OCI-LY3 (cell line): ENCODE data around the gene SRPK2.

Source experiments
- H2AFZ ChIP-seq: fragments of 200-600, 300-600 bp; shearing (Covaris generic); 2 replicates; pipeline ENCODE4 v1.6.0; 2014; ENCODE audit warnings: antibody characterized with exemption, low read depth, low read length
- H3K27ac ChIP-seq: fragments of 200-600, 300-600 bp; sonication (generic); 2 replicates; pipeline ENCODE4 v1.5.1; 2014; ENCODE audit warnings: mild to moderate bottlenecking, low read length, moderate library complexity, mixed read lengths
- H3K27me3 ChIP-seq: fragments of 200-600, 300-600 bp; sonication (generic); 2 replicates; pipeline ENCODE4 v1.6.1; 2014; ENCODE audit warnings: low read depth, low read length, mixed read lengths
- H3K36me3 ChIP-seq: fragments of 200-600, 300-600 bp; sonication (generic); replicated peaks from 2 replicates; pipeline ENCODE3; 2014; ENCODE audit warnings: low read depth, low read length, mixed read lengths
- H3K4me1 ChIP-seq: fragments of 300-600, 200-600 bp; sonication (generic); 2 replicates; pipeline ENCODE4 v1.6.1; 2014; ENCODE audit warnings: low read length, mixed read lengths
- H3K4me2 ChIP-seq: fragments of 200-600, 300-600 bp; sonication (generic); 2 replicates; pipeline ENCODE4 v1.6.1; 2014; ENCODE audit warnings: low read length, mixed read lengths
- H3K4me3 ChIP-seq: fragments of 300-600, 200-600 bp; sonication (generic); 2 replicates; pipeline ENCODE4 v1.5.1; 2014; ENCODE audit warnings: antibody characterized with exemption, mild to moderate bottlenecking, low read length, moderate library complexity
- H3K79me2 ChIP-seq: fragments of 300-600, 200-600 bp; shearing (Covaris generic); 2 replicates; pipeline ENCODE4 v1.6.1; 2014; ENCODE audit warnings: mild to moderate bottlenecking, low read length, mixed read lengths
- H3K9ac ChIP-seq: fragments of 300-600, 200-600 bp; shearing (Covaris generic); 2 replicates; pipeline ENCODE4 v1.6.0; 2014; ENCODE audit warnings: mild to moderate bottlenecking, low read length, moderate library complexity
- H3K9me3 ChIP-seq: fragments of 200-600, 300-600 bp; shearing (Covaris generic); 2 replicates; pipeline ENCODE4 v1.6.1; 2014; ENCODE audit warnings: low read length, mixed read lengths; ENCODE audit not compliant: insufficient read depth
- H4K20me1 ChIP-seq: fragments of 200-600, 300-600 bp; sonication (generic); 2 replicates; pipeline ENCODE4 v1.6.1; 2016; ENCODE audit warnings: low read length, mixed read lengths; ENCODE audit not compliant: insufficient read depth
- EZH2phosphoT487 ChIP-seq: fragments of 200-600 bp; shearing (Covaris generic); IDR thresholded peaks from 2 replicates; pipeline ENCODE4 v1.6.1; 2018; ENCODE audit warnings: antibody characterized with exemption, mixed run types, low read depth
- TF ChIP-seq, protein P1 (sequence below): fragments of 200-600, 300-600 bp; sonication (generic); IDR thresholded peaks from 2 replicates; pipeline ENCODE4 v1.5.1; 2014; ENCODE audit warnings: antibody characterized with exemption, low read length, low read depth

SRPK2 gene

DNA sequence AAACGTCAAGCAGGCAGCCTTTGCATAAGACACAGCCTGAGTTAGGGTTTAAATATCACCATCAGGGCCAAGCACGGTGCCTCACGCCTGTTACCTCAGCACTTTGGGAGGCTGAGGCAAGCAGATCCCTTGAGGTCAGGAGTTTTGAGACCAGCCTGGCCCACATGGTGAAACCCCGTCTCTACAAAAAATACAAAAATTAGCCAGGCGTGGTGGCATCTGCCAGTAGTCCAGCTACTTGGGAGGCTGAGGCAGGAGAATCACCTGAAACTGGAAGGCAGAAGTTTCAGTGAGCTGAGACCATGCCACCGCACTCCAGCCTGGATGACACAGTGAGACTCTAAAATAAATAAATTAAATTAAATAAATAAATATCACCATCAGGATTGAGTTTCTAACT lies 33.0 kb downstream of the SRPK2 start:
- peak overlapping the region; percentile 73 for H3K4me2 ChIP-seq
- no peaks in the 10 kb centered on the region for H3K27me3 ChIP-seq
- H3K27ac ChIP-seq, result peak overlapping the region; percentile 75
- peaks cover 69% of the 10 kb centered on the region for H3K79me2 ChIP-seq
- peak overlapping the region; percentile 47 for H3K9ac ChIP-seq
- no peaks in the 10 kb centered on the region for H3K36me3 ChIP-seq
- peak overlapping the region; percentile 36 for H3K4me3 ChIP-seq
- no peak overlapping the region for H2AFZ ChIP-seq
- peaks cover 61% of the 10 kb centered on the region for H3K4me1 ChIP-seq
- TF ChIP-seq EZH2phosphoT487, result no peak
- TF ChIP-seq, protein P1, sequence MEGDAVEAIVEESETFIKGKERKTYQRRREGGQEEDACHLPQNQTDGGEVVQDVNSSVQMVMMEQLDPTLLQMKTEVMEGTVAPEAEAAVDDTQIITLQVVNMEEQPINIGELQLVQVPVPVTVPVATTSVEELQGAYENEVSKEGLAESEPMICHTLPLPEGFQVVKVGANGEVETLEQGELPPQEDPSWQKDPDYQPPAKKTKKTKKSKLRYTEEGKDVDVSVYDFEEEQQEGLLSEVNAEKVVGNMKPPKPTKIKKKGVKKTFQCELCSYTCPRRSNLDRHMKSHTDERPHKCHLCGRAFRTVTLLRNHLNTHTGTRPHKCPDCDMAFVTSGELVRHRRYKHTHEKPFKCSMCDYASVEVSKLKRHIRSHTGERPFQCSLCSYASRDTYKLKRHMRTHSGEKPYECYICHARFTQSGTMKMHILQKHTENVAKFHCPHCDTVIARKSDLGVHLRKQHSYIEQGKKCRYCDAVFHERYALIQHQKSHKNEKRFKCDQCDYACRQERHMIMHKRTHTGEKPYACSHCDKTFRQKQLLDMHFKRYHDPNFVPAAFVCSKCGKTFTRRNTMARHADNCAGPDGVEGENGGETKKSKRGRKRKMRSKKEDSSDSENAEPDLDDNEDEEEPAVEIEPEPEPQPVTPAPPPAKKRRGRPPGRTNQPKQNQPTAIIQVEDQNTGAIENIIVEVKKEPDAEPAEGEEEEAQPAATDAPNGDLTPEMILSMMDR, result no peak
- H4K20me1 ChIP-seq, result peaks cover 7% of the 10 kb centered on the region; the same call in 1 of the 2 replicates
- H3K9me3 ChIP-seq, result no peaks in the 10 kb centered on the region

DNA sequence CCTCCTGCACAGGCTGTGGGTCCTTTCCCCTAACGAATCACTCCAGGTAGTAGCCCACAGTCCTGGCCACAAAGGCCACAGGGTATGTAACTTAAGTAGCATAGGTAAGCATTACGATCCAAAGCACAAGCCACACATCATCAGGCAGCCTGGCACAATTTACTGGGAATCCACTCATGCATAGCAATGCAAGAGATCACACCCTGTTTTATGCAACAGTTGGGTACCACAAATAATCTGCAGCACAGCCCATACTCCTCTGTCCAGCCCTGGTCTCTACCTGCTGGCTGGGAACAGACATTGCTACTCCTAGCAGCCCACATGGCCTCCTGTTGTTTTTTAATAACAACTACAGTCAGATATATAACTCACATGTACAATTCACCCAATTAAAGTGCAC lies 34.3 kb downstream of the SRPK2 start:
- peaks cover 7% of the 10 kb centered on the region; the same call in 1 of the 2 replicates for H4K20me1 ChIP-seq
- no peak overlapping the region for H3K9ac ChIP-seq
- H3K4me3 ChIP-seq, result no peak overlapping the region; the same call in 1 of the 2 replicates
- no peaks in the 10 kb centered on the region for H3K27me3 ChIP-seq
- H3K4me1 ChIP-seq, result peaks cover 61% of the 10 kb centered on the region
- H3K36me3 ChIP-seq, result no peaks in the 10 kb centered on the region
- no peak overlapping the region for H2AFZ ChIP-seq
- no peak for TF ChIP-seq EZH2phosphoT487
- no peaks in the 10 kb centered on the region for H3K9me3 ChIP-seq
- peaks cover 70% of the 10 kb centered on the region for H3K79me2 ChIP-seq
- H3K27ac ChIP-seq, result no peak overlapping the region
- H3K4me2 ChIP-seq, result peak overlapping the region; percentile 73

DNA sequence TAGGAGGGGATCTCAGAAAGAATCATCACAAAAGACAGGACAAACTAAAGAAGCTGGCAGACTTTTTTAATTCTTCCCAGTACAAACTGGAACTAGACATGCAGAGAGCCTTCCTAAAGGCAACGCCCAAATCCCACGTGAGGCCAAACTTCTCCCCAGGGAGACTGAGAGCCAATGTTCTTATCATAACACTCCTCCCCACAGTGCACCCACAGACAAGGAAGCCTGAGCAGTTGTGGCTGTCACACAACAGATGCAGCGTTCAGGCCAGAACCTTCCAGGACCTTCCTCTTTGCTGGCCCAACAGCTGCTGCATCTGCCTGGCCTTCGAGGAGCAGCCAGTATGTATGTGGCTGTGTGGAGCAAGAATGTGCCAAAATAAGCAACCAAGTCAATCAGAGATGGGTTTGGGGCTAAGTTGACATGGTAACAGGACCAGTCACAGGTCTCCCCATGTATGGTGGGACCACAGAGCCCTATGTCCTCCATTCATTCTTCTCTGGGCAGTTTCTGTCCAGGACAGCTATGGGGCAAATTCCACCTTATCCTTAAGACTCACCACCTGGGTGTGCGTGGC lies 34.9 kb downstream of the SRPK2 start:
- Histone ChIP-seq H3K4me3 (no peak overlapping the region; the same call in 1 of the 2 replicates), H3K4me1 (peaks cover 61% of the 10 kb centered on the region), H2AFZ (no peak overlapping the region), H3K9ac (no peak overlapping the region), H3K27ac (peak overlapping the region; percentile 2; the same call in 1 of the 2 replicates), H3K9me3 (no peaks in the 10 kb centered on the region), H4K20me1 (peaks cover 7% of the 10 kb centered on the region; the same call in 1 of the 2 replicates), H3K27me3 (no peaks in the 10 kb centered on the region), H3K36me3 (no peaks in the 10 kb centered on the region), H3K4me2 (peak overlapping the region; percentile 73), H3K79me2 (peaks cover 68% of the 10 kb centered on the region)
- TF ChIP-seq, protein P1, result no peak
- no peak for TF ChIP-seq EZH2phosphoT487

DNA sequence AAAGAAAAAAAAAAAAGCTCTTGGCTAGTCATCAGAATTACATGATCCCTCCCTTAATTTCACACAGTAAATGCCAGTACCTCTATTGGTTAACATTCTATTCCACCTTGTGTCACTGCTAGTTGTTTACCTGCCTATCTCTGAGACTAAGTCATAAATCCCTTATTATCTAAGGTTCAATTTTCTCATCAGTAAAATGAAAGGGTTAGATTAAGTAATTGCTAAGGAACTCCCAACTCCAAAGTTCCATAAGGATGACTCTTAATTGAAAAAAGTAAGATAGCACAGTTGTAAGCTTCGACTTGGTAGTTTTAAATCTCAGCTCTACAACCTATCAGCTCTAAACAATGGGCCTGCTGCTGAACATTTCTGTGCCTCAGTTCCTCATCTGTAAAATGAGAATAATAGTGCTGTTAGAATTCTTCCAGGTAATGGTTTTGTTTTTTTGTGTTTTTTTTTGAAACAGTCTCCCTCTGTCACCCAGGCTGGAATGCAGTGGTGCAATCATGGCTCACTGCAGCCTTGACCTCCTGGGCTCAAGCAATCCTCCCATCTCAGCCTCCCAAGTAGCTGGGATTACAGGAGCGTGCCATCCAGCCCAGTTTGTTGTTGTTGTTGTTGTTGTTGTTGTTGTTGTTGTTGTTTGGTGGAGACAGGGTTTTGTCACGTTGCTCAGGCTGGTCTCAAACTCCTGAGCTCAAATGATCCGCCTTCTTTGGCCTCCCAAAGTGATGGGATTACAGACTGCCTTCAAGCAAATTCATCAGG lies 35.6 kb downstream of the SRPK2 start:
- Histone ChIP-seq H3K36me3 (no peaks in the 10 kb centered on the region), H3K9me3 (no peaks in the 10 kb centered on the region), H3K27me3 (no peaks in the 10 kb centered on the region), H2AFZ (no peak overlapping the region), H3K4me1 (peaks cover 61% of the 10 kb centered on the region), H3K4me2 (peak overlapping the region; percentile 73), H3K9ac (no peak overlapping the region), H3K4me3 (no peak overlapping the region), H3K27ac (peak overlapping the region; percentile 79), H3K79me2 (peaks cover 61% of the 10 kb centered on the region), H4K20me1 (peaks cover 7% of the 10 kb centered on the region; the same call in 1 of the 2 replicates)
- TF ChIP-seq EZH2phosphoT487, result no peak
- TF ChIP-seq, protein P1, result no peak
